Measurements from ENCODE around the gene HIF1A. TPM values are rescaled to one million over a fixed set of nuclear protein-coding genes. Genes with fewer than 3 reads are reported as not detected.

HIF1A gene
- total and polyA plus RNA-seq, 10 of the 15 experiments (the other 5 are each of a cell fraction or from before 2014, with no cell fraction given) = 18.3 to 97.0 (median 75.3) TPM

DNA sequence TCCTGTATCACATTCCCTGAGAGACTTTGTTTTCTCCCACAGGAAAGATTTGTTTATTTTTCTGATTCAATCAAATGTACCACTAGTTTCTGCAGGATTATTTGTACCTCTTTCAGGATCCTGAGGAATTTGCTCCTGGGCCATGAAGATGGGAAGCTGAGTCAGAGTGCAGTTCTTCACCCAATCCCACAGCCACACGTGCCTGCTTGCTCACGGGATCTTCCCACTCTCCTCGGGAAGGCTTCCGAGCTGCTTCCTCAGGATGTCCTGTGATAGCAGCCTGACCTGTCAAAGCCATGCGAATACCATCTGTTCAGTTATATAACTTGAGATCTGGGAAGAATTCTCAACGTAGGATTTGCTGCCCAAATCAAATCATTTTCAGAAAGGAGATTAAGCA lies 41.8 kb upstream of the HIF1A start:
- TF ChIP-seq, protein P1, sequence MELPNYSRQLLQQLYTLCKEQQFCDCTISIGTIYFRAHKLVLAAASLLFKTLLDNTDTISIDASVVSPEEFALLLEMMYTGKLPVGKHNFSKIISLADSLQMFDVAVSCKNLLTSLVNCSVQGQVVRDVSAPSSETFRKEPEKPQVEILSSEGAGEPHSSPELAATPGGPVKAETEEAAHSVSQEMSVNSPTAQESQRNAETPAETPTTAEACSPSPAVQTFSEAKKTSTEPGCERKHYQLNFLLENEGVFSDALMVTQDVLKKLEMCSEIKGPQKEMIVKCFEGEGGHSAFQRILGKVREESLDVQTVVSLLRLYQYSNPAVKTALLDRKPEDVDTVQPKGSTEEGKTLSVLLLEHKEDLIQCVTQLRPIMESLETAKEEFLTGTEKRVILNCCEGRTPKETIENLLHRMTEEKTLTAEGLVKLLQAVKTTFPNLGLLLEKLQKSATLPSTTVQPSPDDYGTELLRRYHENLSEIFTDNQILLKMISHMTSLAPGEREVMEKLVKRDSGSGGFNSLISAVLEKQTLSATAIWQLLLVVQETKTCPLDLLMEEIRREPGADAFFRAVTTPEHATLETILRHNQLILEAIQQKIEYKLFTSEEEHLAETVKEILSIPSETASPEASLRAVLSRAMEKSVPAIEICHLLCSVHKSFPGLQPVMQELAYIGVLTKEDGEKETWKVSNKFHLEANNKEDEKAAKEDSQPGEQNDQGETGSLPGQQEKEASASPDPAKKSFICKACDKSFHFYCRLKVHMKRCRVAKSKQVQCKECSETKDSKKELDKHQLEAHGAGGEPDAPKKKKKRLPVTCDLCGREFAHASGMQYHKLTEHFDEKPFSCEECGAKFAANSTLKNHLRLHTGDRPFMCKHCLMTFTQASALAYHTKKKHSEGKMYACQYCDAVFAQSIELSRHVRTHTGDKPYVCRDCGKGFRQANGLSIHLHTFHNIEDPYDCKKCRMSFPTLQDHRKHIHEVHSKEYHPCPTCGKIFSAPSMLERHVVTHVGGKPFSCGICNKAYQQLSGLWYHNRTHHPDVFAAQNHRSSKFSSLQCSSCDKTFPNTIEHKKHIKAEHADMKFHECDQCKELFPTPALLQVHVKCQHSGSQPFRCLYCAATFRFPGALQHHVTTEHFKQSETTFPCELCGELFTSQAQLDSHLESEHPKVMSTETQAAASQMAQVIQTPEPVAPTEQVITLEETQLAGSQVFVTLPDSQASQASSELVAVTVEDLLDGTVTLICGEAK (IDR thresholded peaks at IDR 0.05; ENCODE audit: borderline replicate concordance) = no peak
- TF ChIP-seq EZH2 (IDR thresholded peaks at IDR 0.05; ENCODE audit: borderline replicate concordance, control insufficient read depth, low read depth, low read length) = no peak
- intact Hi-C loops (cut with micrococcal nuclease; ENCODE audit: unreplicated experiment) = no loop called here
- BruUV-seq (replicated peaks) = no TSS peak
- H3K9ac ChIP-seq (ENCODE audit: control insufficient read depth, insufficient read depth, low read length) = no peak overlapping the region
- FAIRE-seq (no peak), ATAC-seq (no peak), DNase-seq (ENCODE audit: low read depth, low spot score) (no peak)
- ChIA-PET CTCF (interaction anchor here (0.5 to 1.2 kb wide), 2 partner anchors 47 to 86 kb away, joined by 3 read pairs; no protein-coding TSS in a partner anchor), RAD21 (ENCODE audit: unreplicated experiment) (interaction anchor here (0.8 kb wide), 1 partner anchor 65 kb away, joined by 3 read pairs; no protein-coding TSS in a partner anchor), POLR2A (interaction anchor here (0.9 kb wide), 1 partner anchor 41 kb away, joined by 3 read pairs; the partner anchor contains the start of gene HIF1A), SMC1A (ENCODE audit: uncharacterized antibody, unreplicated experiment) (interaction anchor here (1.2 kb wide), 2 partner anchors 55 to 57 kb away, joined by 3 read pairs; no protein-coding TSS in a partner anchor)
- no peaks in the 10 kb centered on the region for H3K36me3 ChIP-seq (ENCODE audit: control insufficient read depth in 2 of 2, insufficient read depth in 2 of 2, low read length in 1 of 2)
- H3K79me2 ChIP-seq (ENCODE audit: control insufficient read depth, insufficient read depth, low read length) = no peaks in the 10 kb centered on the region
- WGBS (ENCODE audit: insufficient coverage, insufficient replicate concordance, low lambda C conversion rate, missing lambda C conversion rate) = 24% methylated on average over 6 of the region's 6 CpGs
- H3K4me1 ChIP-seq (ENCODE audit: control insufficient read depth, insufficient read depth, low read length) = no peaks in the 10 kb centered on the region
- no peak overlapping the region for H3K27ac ChIP-seq (ENCODE audit: control insufficient read depth, insufficient read depth)
- no peaks in the 10 kb centered on the region for H3K27me3 ChIP-seq (replicated peaks in 1 of 2; ENCODE audit: control insufficient read depth in 2 of 2, insufficient read depth in 2 of 2, low read length in 1 of 2)
- H3K9me3 ChIP-seq (replicated peaks; ENCODE audit: control insufficient read depth, insufficient read depth, low read length) = peaks cover 2% of the 10 kb centered on the region; the same call in 1 of the 3 replicates
- in situ Hi-C loops (cut with MboI) = no loop called here
- no peak overlapping the region for H2AFZ ChIP-seq (ENCODE audit: control insufficient read depth, low read depth, low read length)
- H3K4me2 ChIP-seq (ENCODE audit: control insufficient read depth, insufficient read depth) = no peak overlapping the region
- H3K4me3 ChIP-seq = no peak overlapping the region
- no peaks in the 10 kb centered on the region for H4K20me1 ChIP-seq (ENCODE audit: control insufficient read depth, insufficient read depth)

All from GM12878 (cell line).